GM10266 (cell line): ENCODE measurements around the gene SPATA21.

Experiments used
- DNase-seq: peaks from one replicate; pipeline ENCODE4 v3.0.0; 2012; ENCODE audit errors: extremely low spot score
- CTCF ChIP-seq: IDR thresholded peaks from 2 replicates; pipeline ENCODE4 v1.5.1; 2012; ENCODE audit warnings: mild to moderate bottlenecking, low read depth; ENCODE audit not compliant: control insufficient read depth, insufficient read depth; ENCODE audit errors: missing control alignments

The SPATA21 gene

GRCh38 chr1:16440131-16440469, 2.9 kb upstream of the SPATA21 start:
- no peak for DNase-seq
- no peak for TF ChIP-seq CTCF

DNA sequence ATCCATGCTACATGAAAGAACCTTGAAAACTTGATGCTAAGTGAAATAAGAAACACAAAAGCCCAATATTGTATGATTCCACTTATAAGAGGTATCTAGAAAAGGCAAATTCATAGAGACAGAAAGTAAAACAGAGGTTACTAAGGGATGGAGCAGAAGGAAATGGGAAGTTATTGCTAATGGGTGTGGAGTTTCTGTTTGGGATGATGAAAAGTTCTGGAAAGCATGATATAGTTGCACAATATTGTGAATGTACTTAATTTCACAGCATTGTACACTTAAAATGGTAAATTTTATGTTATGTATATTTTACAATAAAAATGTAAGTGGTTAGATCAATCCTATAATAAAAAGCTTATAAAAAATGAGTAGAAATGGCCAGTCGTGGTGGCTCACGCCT, 1.7 kb upstream of the SPATA21 start:
- no peak for DNase-seq
- no peak for TF ChIP-seq CTCF

DNA sequence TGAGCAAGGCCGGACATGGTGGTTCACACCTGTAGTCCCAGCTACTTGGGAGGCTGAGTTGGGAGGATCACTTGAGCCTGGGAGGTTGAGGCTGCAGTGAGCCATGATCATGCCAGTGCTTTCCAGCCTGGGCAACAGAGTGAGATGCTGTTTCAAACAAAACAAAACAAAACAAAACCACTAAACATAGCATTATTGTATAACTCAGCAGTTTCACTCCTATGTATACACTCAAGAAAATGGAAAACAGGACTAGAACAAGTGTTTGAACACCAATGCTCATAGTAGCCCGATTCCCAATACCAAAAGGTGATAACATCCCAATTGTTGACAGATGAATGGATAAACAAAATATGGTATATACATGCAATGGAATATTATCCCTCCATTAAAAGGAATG, 1.3 kb upstream of the SPATA21 start:
- no peak for DNase-seq
- TF ChIP-seq CTCF: no peak

DNA sequence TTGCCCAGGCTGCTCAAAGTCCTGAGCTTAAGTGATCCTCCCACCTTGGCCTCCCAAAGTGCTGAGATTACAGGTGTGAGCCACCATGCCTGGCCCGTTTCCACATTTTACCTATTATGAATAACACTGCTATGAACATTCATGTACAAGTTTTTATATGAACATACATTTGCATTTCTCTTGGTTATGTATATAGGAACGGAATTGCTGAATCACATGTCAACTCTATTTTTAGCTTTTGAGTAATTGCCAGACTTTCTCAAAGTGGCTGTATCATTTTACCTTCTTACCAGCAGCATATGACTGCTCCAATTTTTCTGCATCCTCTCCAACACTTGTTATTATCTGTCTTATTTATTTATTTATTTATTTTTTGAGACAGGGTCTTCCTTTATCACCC, 2.7 kb downstream of the SPATA21 start:
- no peak for DNase-seq
- TF ChIP-seq CTCF: no peak

- no peak for TF ChIP-seq CTCF
- DNase-seq: no peak
Measured at GRCh38 chr1:16434007-16434406, 3.2 kb downstream of the SPATA21 start.

- TF ChIP-seq CTCF: no peak
- no peak for DNase-seq
Measured at GRCh38 chr1:16433030-16433429, 4.2 kb downstream of the SPATA21 start.

- TF ChIP-seq CTCF: no peak
- no peak for DNase-seq
Measured at GRCh38 chr1:16430606-16431005, 6.6 kb downstream of the SPATA21 start.
